Mucosa of gallbladder (tissue), 1 donor: Measurements from ENCODE around the gene ARNT2. TPM values are rescaled to one million over a fixed set of nuclear protein-coding genes. Genes with fewer than 3 reads are reported as not detected.

Experiments
- DNase-seq: peaks from one replicate; pipeline ENCODE4 v3.0.0-alpha.2; 2020; ENCODE audit warnings: low spot score
- total RNA-seq: library from RNA; stranded (reverse); gene quantifications from one replicate; pipeline ENCODE4 v1.2.1, GENCODE V29; 2021
- donor health status: DM: no; HTN: no; CAD: no.

ARNT2 gene
- total RNA-seq, 1 donor from 2014 or later, result 6.6 TPM

- DNase-seq, result no peak
These were observed 38.7 kb downstream of the ARNT2 start for GRCh38 chr15:80442728-80443403.

GRCh38 chr15:80444680-80445251, 40.6 kb downstream of the ARNT2 start:
- no peak for DNase-seq

- DNase-seq, result no peak
These were observed 41.3 kb downstream of the ARNT2 start for GRCh38 chr15:80445300-80446041.

- no peak for DNase-seq
These were observed 42.9 kb downstream of the ARNT2 start for GRCh38 chr15:80447077-80447476.

GRCh38 chr15:80449825-80450224, 45.6 kb downstream of the ARNT2 start:
- DNase-seq, result no peak

- DNase-seq, result no peak
These were observed 46.7 kb downstream of the ARNT2 start for GRCh38 chr15:80450811-80451321.

- DNase-seq, result no peak
These were observed 48.0 kb downstream of the ARNT2 start for GRCh38 chr15:80452166-80452565.

- DNase-seq, result no peak
These were observed 51.0 kb downstream of the ARNT2 start for GRCh38 chr15:80455051-80455648.

- DNase-seq, result peak; percentile 59
These were observed 51.7 kb downstream of the ARNT2 start for GRCh38 chr15:80455668-80456442.

GRCh38 chr15:80456517-80457492, 52.6 kb downstream of the ARNT2 start:
- DNase-seq, result no peak

GRCh38 chr15:80457896-80458295, 53.7 kb downstream of the ARNT2 start:
- no peak for DNase-seq

- DNase-seq, result no peak
These were observed 54.4 kb downstream of the ARNT2 start for GRCh38 chr15:80458580-80458979.

GRCh38 chr15:80459380-80459779, 55.2 kb downstream of the ARNT2 start:
- DNase-seq, result no peak

GRCh38 chr15:80459818-80460217, 55.6 kb downstream of the ARNT2 start:
- no peak for DNase-seq

- DNase-seq, result no peak
These were observed 57.3 kb downstream of the ARNT2 start for GRCh38 chr15:80461356-80462095.

- DNase-seq, result no peak
These were observed 57.9 kb downstream of the ARNT2 start for GRCh38 chr15:80462111-80462510.

- no peak for DNase-seq
These were observed 58.8 kb downstream of the ARNT2 start for GRCh38 chr15:80462836-80463512.

- no peak for DNase-seq
These were observed 60.9 kb downstream of the ARNT2 start for GRCh38 chr15:80464951-80465625.

- no peak for DNase-seq
These were observed 61.4 kb downstream of the ARNT2 start for GRCh38 chr15:80465626-80466005.
